Lower lobe of right lung (tissue), 2 donors: ENCODE results near the gene RGS6. TPM values are rescaled to one million over a fixed set of nuclear protein-coding genes. Genes with fewer than 3 reads are reported as not detected.

Experiments
- ATAC-seq, 2 donors: fragments of 200-7000 bp; cut with Tn5 transposase; one replicate each; pipeline ENCODE4 v1.9.1; 2020 to 2022; ENCODE audit warnings: mild to moderate bottlenecking in 2 of 2, moderate library complexity in 2 of 2
- DNase-seq: peaks from one replicate; pipeline ENCODE4 v3.0.0-alpha.2; 2020
- H3K27ac ChIP-seq: fragments of 200-600 bp; one replicate; pipeline ENCODE4 v1.8.0; 2022
- H3K27me3 ChIP-seq: fragments of 200-600 bp; one replicate; pipeline ENCODE4 v1.8.0; 2022; ENCODE audit warnings: low read depth
- H3K36me3 ChIP-seq: fragments of 200-600 bp; one replicate; pipeline ENCODE4 v1.8.0; 2022; ENCODE audit warnings: mild to moderate bottlenecking
- H3K4me1 ChIP-seq: fragments of 200-600 bp; one replicate; pipeline ENCODE4 v1.8.0; 2022
- H3K4me3 ChIP-seq: fragments of 200-600 bp; one replicate; pipeline ENCODE4 v1.8.0; 2022; ENCODE audit warnings: mild to moderate bottlenecking
- H3K9me3 ChIP-seq: fragments of 200-600 bp; one replicate; pipeline ENCODE4 v1.8.0; 2022
- intact Hi-C: fragments of 100-400 bp; cut with DNase I; formaldehyde crosslinking; loops from one replicate; pipeline ENCODE4 v1.11.0; 2022
- total RNA-seq: library from RNA; stranded (reverse); fragmentation: NEBNext Ultra II Directional; extraction: Animal tissue kit (Norgen Biotek cat#: 25700); gene quantifications from one replicate; pipeline ENCODE4 v1.2.1, GENCODE V29; 2021
- TF ChIP-seq, protein P1 (sequence below): fragments of 200-600 bp; IDR thresholded peaks from one replicate; pipeline ENCODE4 v1.8.0; 2022; ENCODE audit warnings: antibody characterized with exemption, mild to moderate bottlenecking
- donor health status: DM: no; HTN: yes; CAD: no; lungs with severe emphysema.

RGS6 gene
- total RNA-seq, 1 donor from 2014 or later: 2.5 TPM

- DNase-seq (no peak), ATAC-seq (no peak)
- intact Hi-C loops: no loop called here
- Histone ChIP-seq H3K4me3 (no peak overlapping the region), H3K4me1 (no peaks in the 10 kb centered on the region), H3K27ac (no peak overlapping the region), H3K9me3 (no peaks in the 10 kb centered on the region), H3K27me3 (peaks cover 8% of the 10 kb centered on the region), H3K36me3 (no peaks in the 10 kb centered on the region)
- TF ChIP-seq, protein P1, sequence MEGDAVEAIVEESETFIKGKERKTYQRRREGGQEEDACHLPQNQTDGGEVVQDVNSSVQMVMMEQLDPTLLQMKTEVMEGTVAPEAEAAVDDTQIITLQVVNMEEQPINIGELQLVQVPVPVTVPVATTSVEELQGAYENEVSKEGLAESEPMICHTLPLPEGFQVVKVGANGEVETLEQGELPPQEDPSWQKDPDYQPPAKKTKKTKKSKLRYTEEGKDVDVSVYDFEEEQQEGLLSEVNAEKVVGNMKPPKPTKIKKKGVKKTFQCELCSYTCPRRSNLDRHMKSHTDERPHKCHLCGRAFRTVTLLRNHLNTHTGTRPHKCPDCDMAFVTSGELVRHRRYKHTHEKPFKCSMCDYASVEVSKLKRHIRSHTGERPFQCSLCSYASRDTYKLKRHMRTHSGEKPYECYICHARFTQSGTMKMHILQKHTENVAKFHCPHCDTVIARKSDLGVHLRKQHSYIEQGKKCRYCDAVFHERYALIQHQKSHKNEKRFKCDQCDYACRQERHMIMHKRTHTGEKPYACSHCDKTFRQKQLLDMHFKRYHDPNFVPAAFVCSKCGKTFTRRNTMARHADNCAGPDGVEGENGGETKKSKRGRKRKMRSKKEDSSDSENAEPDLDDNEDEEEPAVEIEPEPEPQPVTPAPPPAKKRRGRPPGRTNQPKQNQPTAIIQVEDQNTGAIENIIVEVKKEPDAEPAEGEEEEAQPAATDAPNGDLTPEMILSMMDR: no peak
Measured at GRCh38 chr14:72591391-72591790, 659.2 kb downstream of the RGS6 start.

GRCh38 chr14:72594099-72594901, 662.1 kb downstream of the RGS6 start:
- TF ChIP-seq, protein P1: no peak
- peaks cover 9% of the 10 kb centered on the region for H3K27me3 ChIP-seq
- peak; percentile 46 to 59 for ATAC-seq
- no peak for DNase-seq
- no peak overlapping the region for H3K27ac ChIP-seq
- H3K4me3 ChIP-seq: no peak overlapping the region
- H3K4me1 ChIP-seq: no peaks in the 10 kb centered on the region
- no peaks in the 10 kb centered on the region for H3K9me3 ChIP-seq
- no peaks in the 10 kb centered on the region for H3K36me3 ChIP-seq
- intact Hi-C loops: no loop called here

- Histone ChIP-seq H3K9me3 (no peaks in the 10 kb centered on the region), H3K4me3 (no peak overlapping the region), H3K27me3 (peaks cover 9% of the 10 kb centered on the region), H3K36me3 (no peaks in the 10 kb centered on the region), H3K27ac (no peak overlapping the region), H3K4me1 (no peaks in the 10 kb centered on the region)
- intact Hi-C loops: no loop called here
- DNase-seq: no peak
- TF ChIP-seq, protein P1: no peak
- ATAC-seq: no peak
Measured at GRCh38 chr14:72595152-72595862, 663.1 kb downstream of the RGS6 start.

DNA sequence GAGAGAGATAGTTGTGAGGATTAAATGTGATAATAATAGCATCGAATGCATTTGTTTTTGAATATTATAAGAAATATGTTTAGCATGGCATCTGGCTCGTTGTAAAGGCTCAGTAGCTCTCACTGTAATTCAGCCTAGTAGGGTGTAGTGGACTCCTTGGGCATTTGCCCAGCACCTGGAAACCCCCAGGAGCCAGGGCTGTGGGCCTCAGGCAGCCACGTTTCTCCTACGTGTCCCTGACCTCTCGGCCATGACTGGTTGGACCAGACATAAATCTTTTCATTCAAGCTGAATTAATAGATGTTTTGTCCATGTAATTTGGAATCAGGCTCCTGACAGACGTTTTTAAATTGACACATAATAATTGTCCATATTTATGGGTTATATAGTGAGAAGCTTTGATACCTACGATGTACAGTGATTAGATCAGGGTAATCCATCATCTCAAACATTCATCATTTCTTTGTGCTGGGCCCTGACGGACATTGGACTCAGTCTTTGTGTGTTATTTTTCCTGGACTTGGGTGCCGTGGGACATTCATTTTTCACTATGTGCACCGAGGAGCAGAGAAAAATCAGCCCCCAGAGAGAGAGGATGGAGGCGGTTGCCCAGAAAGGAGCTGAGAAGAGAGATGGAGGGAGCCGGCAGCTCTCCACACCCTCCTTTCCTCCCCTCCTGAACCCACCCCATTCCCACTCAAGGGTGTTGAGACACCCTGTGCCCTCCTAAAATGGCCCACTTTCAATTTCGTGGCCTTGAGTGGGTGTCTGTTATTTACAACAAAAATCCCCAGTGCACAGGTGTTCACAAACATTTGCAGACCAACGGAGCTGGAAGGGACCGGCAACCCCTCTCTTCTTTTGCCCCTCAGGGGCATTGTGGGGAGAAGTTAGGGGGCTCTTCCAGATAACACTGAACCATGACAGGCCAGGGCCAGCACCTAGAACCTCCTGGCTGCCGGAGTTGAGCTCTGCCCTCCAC, 665.3 kb downstream of the RGS6 start:
- DNase-seq: no peak

More for the DNA sequence above, 665.3 kb downstream of the RGS6 start:
- TF ChIP-seq, protein P1: no peak
- Histone ChIP-seq H3K27ac (no peak overlapping the region), H3K27me3 (peaks cover 9% of the 10 kb centered on the region), H3K9me3 (no peaks in the 10 kb centered on the region), H3K36me3 (no peaks in the 10 kb centered on the region), H3K4me3 (no peak overlapping the region), H3K4me1 (no peaks in the 10 kb centered on the region)
- intact Hi-C loops: no loop called here
- ATAC-seq: no peak
